Activated CD4-positive, alpha-beta T cell treated with anti-CD3 and anti-CD28 coated beads, Interleukin-2, amount 10 ng/mL, durations not matched to agents 24 days and 14 days (primary cell): ENCODE measurements around the gene ISYNA1. TPM values are rescaled to one million over a fixed set of nuclear protein-coding genes. Genes with fewer than 3 reads are reported as not detected.

Experiments
- DNase-seq: peaks from one replicate; pipeline ENCODE4 v3.0.0; 2022
- H3K27ac Mint-ChIP-seq: one replicate; pipeline ENCODE4 v1.8.0; 2022; ENCODE audit warnings: mild to moderate bottlenecking, mixed read lengths
- H3K27me3 Mint-ChIP-seq: one replicate; pipeline ENCODE4 v1.8.0; 2022; ENCODE audit warnings: mixed read lengths
- H3K36me3 Mint-ChIP-seq: one replicate; pipeline ENCODE4 v1.8.0; 2022; ENCODE audit warnings: low read depth, mild to moderate bottlenecking, mixed read lengths
- H3K4me1 Mint-ChIP-seq: one replicate; pipeline ENCODE4 v1.8.0; 2021; ENCODE audit warnings: mixed read lengths
- H3K4me3 Mint-ChIP-seq: one replicate; pipeline ENCODE4 v1.8.0; 2022; ENCODE audit warnings: mild to moderate bottlenecking, moderate library complexity, mixed read lengths
- H3K9me3 Mint-ChIP-seq: one replicate; pipeline ENCODE4 v1.8.0; 2021; ENCODE audit warnings: mixed read lengths
- intact Hi-C: fragments of 100-400 bp; cut with micrococcal nuclease; formaldehyde crosslinking; loops from one replicate; pipeline ENCODE4 v1.15.1; 2023
- total RNA-seq: library from RNA; stranded (reverse); gene quantifications from 2 replicates; pipeline ENCODE4 v1.2.3, GENCODE V29; 2022

The ISYNA1 gene
- total RNA-seq, 1 donor from 2014 or later = 10.9 TPM

DNA sequence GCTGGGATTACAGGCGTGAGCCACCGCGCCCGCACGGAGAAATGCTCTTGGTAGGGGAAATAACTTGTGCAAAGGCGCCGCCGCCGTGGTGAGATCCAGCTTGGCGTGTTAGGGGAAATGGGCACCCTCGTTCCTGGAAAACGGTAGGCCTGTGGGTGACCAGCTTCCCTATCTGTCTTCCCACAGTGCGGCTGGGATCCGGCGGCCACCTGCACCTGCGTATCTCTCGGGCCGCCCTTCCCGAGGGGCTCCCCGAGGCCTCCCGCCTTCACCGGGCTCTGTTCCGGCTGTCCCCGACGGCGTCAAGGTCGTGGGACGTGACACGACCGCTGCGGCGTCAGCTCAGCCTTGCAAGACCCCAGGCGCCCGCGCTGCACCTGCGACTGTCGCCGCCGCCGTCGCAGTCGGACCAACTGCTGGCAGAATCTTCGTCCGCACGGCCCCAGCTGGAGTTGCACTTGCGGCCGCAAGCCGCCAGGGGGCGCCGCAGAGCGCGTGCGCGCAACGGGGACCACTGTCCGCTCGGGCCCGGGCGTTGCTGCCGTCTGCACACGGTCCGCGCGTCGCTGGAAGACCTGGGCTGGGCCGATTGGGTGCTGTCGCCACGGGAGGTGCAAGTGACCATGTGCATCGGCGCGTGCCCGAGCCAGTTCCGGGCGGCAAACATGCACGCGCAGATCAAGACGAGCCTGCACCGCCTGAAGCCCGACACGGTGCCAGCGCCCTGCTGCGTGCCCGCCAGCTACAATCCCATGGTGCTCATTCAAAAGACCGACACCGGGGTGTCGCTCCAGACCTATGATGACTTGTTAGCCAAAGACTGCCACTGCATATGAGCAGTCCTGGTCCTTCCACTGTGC, 49.6 kb downstream of the ISYNA1 start:
- Mint-ChIP-seq H3K9me3 (no peaks in the 10 kb centered on the region), H3K27me3 (peaks cover 51% of the 10 kb centered on the region), H3K36me3 (no peaks in the 10 kb centered on the region), H3K27ac (no peak overlapping the region), H3K4me3 (peak overlapping the region; percentile 78), H3K4me1 (peaks cover 4% of the 10 kb centered on the region)
- intact Hi-C loops = loop anchor here (2.0 kb wide), 1 partner anchor 22 kb away; no protein-coding TSS in a partner anchor
- DNase-seq = peak; percentile 94

GRCh38 chr19:18386543-18387271, 51.2 kb downstream of the ISYNA1 start:
- H3K4me3 Mint-ChIP-seq = no peak overlapping the region
- no peak overlapping the region for H3K27ac Mint-ChIP-seq
- no peak for DNase-seq
- H3K36me3 Mint-ChIP-seq = no peaks in the 10 kb centered on the region
- peaks cover 44% of the 10 kb centered on the region for H3K27me3 Mint-ChIP-seq
- H3K4me1 Mint-ChIP-seq = peaks cover 2% of the 10 kb centered on the region
- intact Hi-C loops = no loop called here
- no peaks in the 10 kb centered on the region for H3K9me3 Mint-ChIP-seq

DNA sequence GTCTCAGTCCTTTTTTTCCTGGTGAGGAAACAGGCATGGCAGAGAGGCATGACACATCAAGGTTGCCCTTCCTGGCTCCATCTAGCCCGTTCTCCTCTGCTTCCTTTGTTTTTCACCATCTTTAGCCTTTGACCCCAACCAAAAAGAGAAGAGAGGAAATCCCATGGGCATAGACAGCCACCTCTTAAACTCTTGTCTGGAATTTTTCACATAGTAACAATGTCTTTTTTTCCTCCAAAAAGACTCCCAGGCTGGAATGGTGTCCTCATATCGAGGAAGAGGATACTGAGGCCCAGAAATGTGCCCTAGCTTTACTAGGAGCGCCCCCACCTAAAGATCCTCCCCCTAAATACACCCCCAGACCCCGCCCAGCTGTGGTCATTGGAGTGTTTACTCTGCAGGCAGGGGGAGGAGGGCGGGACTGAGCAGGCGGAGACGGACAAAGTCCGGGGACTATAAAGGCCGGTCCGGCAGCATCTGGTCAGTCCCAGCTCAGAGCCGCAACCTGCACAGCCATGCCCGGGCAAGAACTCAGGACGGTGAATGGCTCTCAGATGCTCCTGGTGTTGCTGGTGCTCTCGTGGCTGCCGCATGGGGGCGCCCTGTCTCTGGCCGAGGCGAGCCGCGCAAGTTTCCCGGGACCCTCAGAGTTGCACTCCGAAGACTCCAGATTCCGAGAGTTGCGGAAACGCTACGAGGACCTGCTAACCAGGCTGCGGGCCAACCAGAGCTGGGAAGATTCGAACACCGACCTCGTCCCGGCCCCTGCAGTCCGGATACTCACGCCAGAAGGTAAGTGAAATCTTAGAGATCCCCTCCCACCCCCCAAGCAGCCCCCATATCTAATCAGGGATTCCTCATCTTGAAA, 52.0 kb downstream of the ISYNA1 start, which contains the start of gene GDF15:
GDF15 (plus strand) TSS at position 484 of the 868 bp plus-strand sequence; CDS start at position 516, 32 bp downstream.
- Mint-ChIP-seq H3K9me3 (no peaks in the 10 kb centered on the region), H3K36me3 (no peaks in the 10 kb centered on the region), H3K27ac (no peak within 1 kb of the TSS), H3K27me3 (peaks cover 41% of the 10 kb centered on the region), H3K4me1 (peaks cover 2% of the 10 kb centered on the region), H3K4me3 (no peak within 1 kb of the TSS)
- peak; percentile 76 for DNase-seq
- intact Hi-C loops = no loop called here

GRCh38 chr19:18385359-18385674, 52.6 kb downstream of the ISYNA1 start:
- peaks cover 2% of the 10 kb centered on the region for H3K4me1 Mint-ChIP-seq
- no peaks in the 10 kb centered on the region for H3K36me3 Mint-ChIP-seq
- H3K27me3 Mint-ChIP-seq = peaks cover 37% of the 10 kb centered on the region
- DNase-seq = no peak
- H3K9me3 Mint-ChIP-seq = no peaks in the 10 kb centered on the region
- intact Hi-C loops = no loop called here
- H3K27ac Mint-ChIP-seq = no peak overlapping the region
- no peak overlapping the region for H3K4me3 Mint-ChIP-seq

DNA sequence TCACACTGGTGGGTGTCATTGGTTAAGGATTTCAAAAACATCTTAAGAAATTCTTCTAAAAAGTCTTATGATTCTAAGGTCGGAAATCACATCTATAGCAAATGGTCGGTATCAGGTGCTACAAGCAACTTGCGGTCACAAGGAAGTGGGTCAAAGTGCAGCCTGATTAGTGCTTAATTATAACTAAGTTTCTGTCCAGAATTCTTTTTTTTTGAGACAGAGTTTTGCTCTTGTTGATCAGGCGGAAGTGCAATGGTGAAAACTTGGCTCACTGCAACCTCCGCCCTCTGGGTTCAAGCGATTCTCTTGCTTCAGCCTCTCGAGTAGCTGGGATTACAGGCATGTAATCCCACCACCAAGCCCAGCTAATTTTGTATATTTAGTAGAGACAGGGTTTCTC, 53.2 kb downstream of the ISYNA1 start:
- no peak overlapping the region for H3K27ac Mint-ChIP-seq
- H3K27me3 Mint-ChIP-seq = peaks cover 31% of the 10 kb centered on the region

More for the DNA sequence above, 53.2 kb downstream of the ISYNA1 start:
- H3K4me1 Mint-ChIP-seq = peaks cover 2% of the 10 kb centered on the region
- H3K4me3 Mint-ChIP-seq = no peak overlapping the region
- no peaks in the 10 kb centered on the region for H3K9me3 Mint-ChIP-seq
- DNase-seq = no peak
- no peaks in the 10 kb centered on the region for H3K36me3 Mint-ChIP-seq
- intact Hi-C loops = no loop called here

Other genes starting within 250 kb of the ISYNA1 start
- 18.4 and 20.9 TPM in 2 replicates for gene MPV17L2, start 244.9 kb downstream of the ISYNA1 start, total RNA-seq
- gene RAB3A, start 234.1 kb downstream of the ISYNA1 start, total RNA-seq = 9.6 and 10.3 TPM in 2 replicates
- gene PDE4C, start 211.7 kb downstream of the ISYNA1 start, total RNA-seq = 0.14 and 0.37 TPM in 2 replicates
- 2.3 and 3.0 TPM in 2 replicates for gene IQCN, start 163.7 kb downstream of the ISYNA1 start, total RNA-seq
- gene JUND, start 156.5 kb downstream of the ISYNA1 start, total RNA-seq = 382 and 413 TPM in 2 replicates
- gene LSM4, start 115.1 kb downstream of the ISYNA1 start, total RNA-seq = 217 and 225 TPM in 2 replicates
- gene PGPEP1, start 97.5 kb downstream of the ISYNA1 start, total RNA-seq = 14.6 and 18.5 TPM in 2 replicates
- 0.26 TPM in 1 of 2 replicates, not detected in the other for gene GDF15, start 52.0 kb downstream of the ISYNA1 start, total RNA-seq
- not detected in 2 replicates for gene LRRC25, start 40.5 kb downstream of the ISYNA1 start, total RNA-seq
- 154 TPM in 2 replicates for gene SSBP4, start 18.7 kb downstream of the ISYNA1 start, total RNA-seq
- 25.5 and 27.8 TPM in 2 replicates for gene ELL, start 83.9 kb upstream of the ISYNA1 start, total RNA-seq
- gene FKBP8, start 105.4 kb upstream of the ISYNA1 start, total RNA-seq = 170 and 173 TPM in 2 replicates
- gene KXD1, start 119.7 kb upstream of the ISYNA1 start, total RNA-seq = 124 and 134 TPM in 2 replicates
- 1,581 and 1,604 TPM in 2 replicates for gene UBA52, start 133.7 kb upstream of the ISYNA1 start, total RNA-seq
- 130 and 138 TPM in 2 replicates for gene REX1BD, start 150.7 kb upstream of the ISYNA1 start, total RNA-seq
- not detected in 2 replicates for gene CRLF1, start 168.7 kb upstream of the ISYNA1 start, total RNA-seq
- not detected in 2 replicates for gene TMEM59L, start 174.7 kb upstream of the ISYNA1 start, total RNA-seq
- 12.1 and 14.0 TPM in 2 replicates for gene KLHL26, start 198.9 kb upstream of the ISYNA1 start, total RNA-seq
- gene CRTC1, start 245.5 kb upstream of the ISYNA1 start, total RNA-seq = 7.1 and 7.2 TPM in 2 replicates